ENCODE measurements around the gene CEP170B.

CEP170B gene

GRCh38 chr14:104933746-104934733, 69.0 kb downstream of the CEP170B start:
- TF ChIP-seq CTCF (IDR thresholded peaks at IDR 0.05; ENCODE audit: low read depth, low read length, missing control alignments) = no peak
- no peak for DNase-seq (ENCODE audit: low read depth)
- H3K4me3 ChIP-seq (ENCODE audit: low read depth, low read length) = no peak overlapping the region

- DNase-seq (ENCODE audit: low read depth) = no peak
- no peak overlapping the region for H3K4me3 ChIP-seq (ENCODE audit: low read depth, low read length)
- TF ChIP-seq CTCF (IDR thresholded peaks at IDR 0.05; ENCODE audit: low read depth, low read length, missing control alignments) = no peak
Observed at GRCh38 chr14:104935026-104935650, 70.1 kb downstream of the CEP170B start.

- TF ChIP-seq CTCF (IDR thresholded peaks at IDR 0.05; ENCODE audit: low read depth, low read length, missing control alignments) = no peak
- no peak overlapping the region for H3K4me3 ChIP-seq (ENCODE audit: low read depth, low read length)
- no peak for DNase-seq (ENCODE audit: low read depth)
Observed at GRCh38 chr14:104935955-104936354, 70.9 kb downstream of the CEP170B start.

- no peak for DNase-seq (ENCODE audit: low read depth)
- no peak for TF ChIP-seq CTCF (IDR thresholded peaks at IDR 0.05; ENCODE audit: low read depth, low read length, missing control alignments)
- no peak overlapping the region for H3K4me3 ChIP-seq (ENCODE audit: low read depth, low read length)
Observed at GRCh38 chr14:104936361-104937155, 71.5 kb downstream of the CEP170B start.

- TF ChIP-seq CTCF (IDR thresholded peaks at IDR 0.05; ENCODE audit: low read depth, low read length, missing control alignments) = no peak
- no peak overlapping the region for H3K4me3 ChIP-seq (ENCODE audit: low read depth, low read length)
- no peak for DNase-seq (ENCODE audit: low read depth)
Observed at GRCh38 chr14:104937161-104937560, 72.1 kb downstream of the CEP170B start.

- no peak for DNase-seq (ENCODE audit: low read depth)
- no peak overlapping the region for H3K4me3 ChIP-seq (ENCODE audit: low read depth, low read length)
- no peak for TF ChIP-seq CTCF (IDR thresholded peaks at IDR 0.05; ENCODE audit: low read depth, low read length, missing control alignments)
Observed at GRCh38 chr14:104937694-104938365, 72.8 kb downstream of the CEP170B start.

Data from GM12864 (cell line).